Skeletal muscle tissue (tissue), 4 donors: ENCODE measurements around the gene WDR4. TPM values are rescaled to one million over a fixed set of nuclear protein-coding genes. Genes with fewer than 3 reads are reported as not detected.

Experiments used
- H3K27ac ChIP-seq: one replicate; pipeline ENCODE4 v1.7.0; 2013; ENCODE audit warnings: mild to moderate bottlenecking, low read depth, low read length, inconsistent platforms
- H3K27me3 ChIP-seq, 3 donors: one replicate each; pipeline ENCODE4 v1.7.0; 2013; ENCODE audit warnings: low read length in 3 of 3; ENCODE audit not compliant: control insufficient read depth in 3 of 3, insufficient read depth in 3 of 3
- H3K36me3 ChIP-seq, 3 donors: one replicate each; pipeline ENCODE4 v1.7.0; 2013; ENCODE audit warnings: low read length in 3 of 3; ENCODE audit not compliant: control insufficient read depth in 3 of 3, insufficient read depth in 3 of 3
- H3K4me1 ChIP-seq, 3 donors: one replicate each; pipeline ENCODE4 v1.7.0; 2013; ENCODE audit warnings: low read length in 3 of 3, mild to moderate bottlenecking in 3 of 3; ENCODE audit not compliant: control insufficient read depth in 3 of 3, insufficient read depth in 3 of 3
- H3K4me3 ChIP-seq, 3 donors: one replicate each; pipeline ENCODE4 v1.7.0; 2013; ENCODE audit warnings: low read length in 3 of 3
- H3K9ac ChIP-seq, 3 donors: one replicate each; pipeline ENCODE4 v1.7.0; 2013; ENCODE audit warnings: low read length in 3 of 3, mild to moderate bottlenecking in 3 of 3, moderate library complexity in 2 of 3, low read depth in 1 of 3
- H3K9me3 ChIP-seq, 3 donors: one replicate each; pipeline ENCODE4 v1.7.0; 2013; ENCODE audit warnings: low read length in 3 of 3; ENCODE audit not compliant: control insufficient read depth in 3 of 3
- total RNA-seq: library from RNA; depleted of rRNA; stranded (reverse); fragments of >200 nt; gene quantifications from one replicate; pipeline ENCODE4 v1.2.3, GENCODE V29; 2014
- donor health status: Osteomylitis.

Gene WDR4
- total RNA-seq, 1 donor from 2014 or later = 8.4 TPM

GRCh38 chr21:42862774-42863503, 16.4 kb downstream of the WDR4 start:
- Histone ChIP-seq H3K4me1 (peaks cover 5 to 11% (median 8%) of the 10 kb centered on the region in 3 donors), H3K9me3 (no peaks in the 10 kb centered on the region), H3K27me3 (no peaks in the 10 kb centered on the region), H3K36me3 (peaks cover 27 to 41% (median 38%) of the 10 kb centered on the region in 3 donors), H3K9ac (peak overlapping the region in 1 of 3 donors; percentile 8), H3K4me3 (no peak overlapping the region), H3K27ac (no peak overlapping the region)

- Histone ChIP-seq H3K36me3 (peaks cover 26 to 43% (median 42%) of the 10 kb centered on the region in 3 donors), H3K4me1 (peaks cover 5 to 11% (median 8%) of the 10 kb centered on the region in 3 donors), H3K9ac (no peak overlapping the region), H3K4me3 (no peak overlapping the region), H3K27ac (no peak overlapping the region), H3K9me3 (no peaks in the 10 kb centered on the region), H3K27me3 (no peaks in the 10 kb centered on the region)
Measured at GRCh38 chr21:42861848-42862400, 17.4 kb downstream of the WDR4 start.

- H3K4me1 ChIP-seq = peaks cover 5 to 11% (median 8%) of the 10 kb centered on the region in 3 donors
- H3K9me3 ChIP-seq = no peaks in the 10 kb centered on the region
- H3K36me3 ChIP-seq = peaks cover 29 to 47% (median 46%) of the 10 kb centered on the region in 3 donors
- H3K9ac ChIP-seq = no peak overlapping the region
- H3K27me3 ChIP-seq = no peaks in the 10 kb centered on the region
- H3K4me3 ChIP-seq = no peak overlapping the region
- no peak overlapping the region for H3K27ac ChIP-seq
Measured at GRCh38 chr21:42861311-42861847, 18.0 kb downstream of the WDR4 start.

- Histone ChIP-seq H3K9me3 (no peaks in the 10 kb centered on the region), H3K36me3 (peaks cover 36 to 52% (median 51%) of the 10 kb centered on the region in 3 donors), H3K4me1 (peaks cover 0 to 4% (median 3%) of the 10 kb centered on the region in 3 donors), H3K4me3 (no peak overlapping the region), H3K9ac (no peak overlapping the region), H3K27ac (no peak overlapping the region), H3K27me3 (no peaks in the 10 kb centered on the region)
Measured at GRCh38 chr21:42860345-42860744, 19.0 kb downstream of the WDR4 start.

GRCh38 chr21:42859891-42860230, 19.5 kb downstream of the WDR4 start:
- Histone ChIP-seq H3K4me1 (no peaks in the 10 kb centered on the region), H3K27me3 (no peaks in the 10 kb centered on the region), H3K27ac (no peak overlapping the region), H3K9ac (no peak overlapping the region), H3K4me3 (no peak overlapping the region), H3K36me3 (peaks cover 40 to 57% (median 56%) of the 10 kb centered on the region in 3 donors), H3K9me3 (no peaks in the 10 kb centered on the region)

GRCh38 chr21:42858957-42859890, 20.1 kb downstream of the WDR4 start:
- Histone ChIP-seq H3K9me3 (no peaks in the 10 kb centered on the region), H3K4me1 (no peaks in the 10 kb centered on the region), H3K36me3 (peaks cover 46 to 63% (median 63%) of the 10 kb centered on the region in 3 donors), H3K27me3 (no peaks in the 10 kb centered on the region), H3K27ac (no peak overlapping the region), H3K9ac (no peak overlapping the region), H3K4me3 (no peak overlapping the region)

GRCh38 chr21:42858185-42858847, 21.0 kb downstream of the WDR4 start:
- peaks cover 54 to 71% (median 70%) of the 10 kb centered on the region in 3 donors for H3K36me3 ChIP-seq

GRCh38 chr21:42857216-42857615, 22.1 kb downstream of the WDR4 start:
- no peaks in the 10 kb centered on the region for H3K27me3 ChIP-seq
- no peaks in the 10 kb centered on the region for H3K9me3 ChIP-seq
- H3K27ac ChIP-seq = no peak overlapping the region
- H3K4me3 ChIP-seq = no peak overlapping the region
- peaks cover 52 to 69% (median 68%) of the 10 kb centered on the region in 3 donors for H3K36me3 ChIP-seq
- no peak overlapping the region for H3K9ac ChIP-seq
- H3K4me1 ChIP-seq = no peaks in the 10 kb centered on the region

More at GRCh38 chr21:42858185-42858847, 21.0 kb downstream of the WDR4 start:
- no peak overlapping the region for H3K27ac ChIP-seq
- H3K4me1 ChIP-seq = no peaks in the 10 kb centered on the region
- H3K9me3 ChIP-seq = no peaks in the 10 kb centered on the region
- no peaks in the 10 kb centered on the region for H3K27me3 ChIP-seq
- no peak overlapping the region for H3K4me3 ChIP-seq
- no peak overlapping the region for H3K9ac ChIP-seq

- no peaks in the 10 kb centered on the region for H3K27me3 ChIP-seq
- no peak overlapping the region for H3K9ac ChIP-seq
- no peak overlapping the region for H3K4me3 ChIP-seq
- H3K4me1 ChIP-seq = no peaks in the 10 kb centered on the region
- H3K36me3 ChIP-seq = peaks cover 59 to 78% (median 77%) of the 10 kb centered on the region in 3 donors
- no peaks in the 10 kb centered on the region for H3K9me3 ChIP-seq
- H3K27ac ChIP-seq = no peak overlapping the region
Measured at GRCh38 chr21:42855937-42856335, 23.4 kb downstream of the WDR4 start.
